ENCODE data around the gene PIAS2. TPM values are rescaled to one million over a fixed set of nuclear protein-coding genes. Genes with fewer than 3 reads are reported as not detected.

PIAS2 gene, protein sequence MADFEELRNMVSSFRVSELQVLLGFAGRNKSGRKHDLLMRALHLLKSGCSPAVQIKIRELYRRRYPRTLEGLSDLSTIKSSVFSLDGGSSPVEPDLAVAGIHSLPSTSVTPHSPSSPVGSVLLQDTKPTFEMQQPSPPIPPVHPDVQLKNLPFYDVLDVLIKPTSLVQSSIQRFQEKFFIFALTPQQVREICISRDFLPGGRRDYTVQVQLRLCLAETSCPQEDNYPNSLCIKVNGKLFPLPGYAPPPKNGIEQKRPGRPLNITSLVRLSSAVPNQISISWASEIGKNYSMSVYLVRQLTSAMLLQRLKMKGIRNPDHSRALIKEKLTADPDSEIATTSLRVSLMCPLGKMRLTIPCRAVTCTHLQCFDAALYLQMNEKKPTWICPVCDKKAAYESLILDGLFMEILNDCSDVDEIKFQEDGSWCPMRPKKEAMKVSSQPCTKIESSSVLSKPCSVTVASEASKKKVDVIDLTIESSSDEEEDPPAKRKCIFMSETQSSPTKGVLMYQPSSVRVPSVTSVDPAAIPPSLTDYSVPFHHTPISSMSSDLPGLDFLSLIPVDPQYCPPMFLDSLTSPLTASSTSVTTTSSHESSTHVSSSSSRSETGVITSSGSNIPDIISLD
- 11.8 and 14.0 TPM in 2 replicates for total RNA-seq

GRCh38 chr18:46917108-46917802, at the start of gene PIAS2, which contains the start of gene KATNAL2:
Gene PIAS2 (minus strand): TSS chr18:46917507. CDS start chr18:46917345, 162 bp downstream.
Gene KATNAL2 (plus strand): TSS chr18:46917602. CDS start chr18:46946873, 29,271 bp downstream.

DNA sequence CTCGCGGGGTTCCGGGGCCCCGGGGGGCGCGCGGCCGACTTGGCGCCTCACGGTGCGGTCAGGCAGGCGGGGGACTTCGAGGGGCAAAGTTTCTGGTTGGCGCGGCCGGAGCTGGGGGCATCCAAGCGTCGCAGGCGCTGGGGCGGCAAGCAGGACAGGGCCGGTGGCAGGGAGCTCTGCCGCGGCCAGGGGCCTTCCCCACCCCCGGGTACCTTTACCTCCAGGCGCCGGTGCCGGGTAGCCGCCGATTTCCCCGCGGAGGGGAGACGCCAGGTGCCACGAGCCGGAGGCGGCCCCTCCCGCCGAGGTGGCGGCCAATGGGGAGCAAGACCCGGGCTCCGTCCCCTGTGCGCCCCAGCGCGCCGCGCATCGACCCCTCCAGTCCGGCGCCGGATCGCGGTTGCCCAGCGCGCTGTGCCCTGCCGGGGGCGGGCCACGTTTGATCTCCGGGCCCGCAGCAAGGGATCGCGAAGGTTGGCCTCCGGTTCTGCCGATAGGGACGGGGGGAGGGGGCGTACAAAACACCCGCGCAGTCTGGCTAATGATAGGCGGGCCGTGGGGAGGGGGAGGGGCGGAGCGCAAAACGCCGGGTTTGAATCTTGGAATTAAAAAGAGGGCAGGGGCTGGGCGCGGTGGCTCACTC, 160.6 kb downstream of the PIAS2 start, which contains the start of gene ST8SIA5:
TSS of gene ST8SIA5 (minus strand) at position 495 of the 643 bp plus-strand sequence. CDS start 545 bp downstream, outside the sequence.

Other genes with a start within 250 kb of the PIAS2 start
- gene ST8SIA5, start 160.5 kb downstream of the PIAS2 start, total RNA-seq, result under 0.01 TPM in 1 of 2 replicates, not detected in the other
- 0.86 and 1.1 TPM in 2 replicates for gene KATNAL2, start 95 bp upstream of the PIAS2 start, total RNA-seq
- not detected in 2 replicates for gene ELOA2, start 118.1 kb upstream of the PIAS2 start, total RNA-seq
- gene HDHD2, start 233.0 kb upstream of the PIAS2 start, total RNA-seq, result 14.0 and 16.9 TPM in 2 replicates